K562 (cell line): Measurements from ENCODE around the gene FCER2.

ENCODE experiments used
- CTCF ChIP-seq, 3 experiments: IDR thresholded peaks in 2 of 3; conservative IDR thresholded peaks in 1 of 3; 2 replicates each; pipeline ENCODE4 v1.5.1; 2011 to 2012; ENCODE audit warnings: low read length in 3 of 3, mild to moderate bottlenecking in 3 of 3, control low read depth in 2 of 3, improper control_type of control experiment in 1 of 3, inconsistent platforms in 1 of 3, low read depth in 1 of 3, mixed read lengths in 1 of 3, moderate library complexity in 1 of 3; ENCODE audit not compliant: insufficient read depth in 2 of 3
- KAT7 ChIP-seq: sonication (generic); formaldehyde crosslinking; IDR thresholded peaks from 2 replicates; pipeline ENCODE4 v1.8.0; 2022; ENCODE audit warnings: missing genetic modification reagents, mild to moderate bottlenecking, borderline replicate concordance
- POLR2A ChIP-seq: fragments of 450-650 bp; conservative IDR thresholded peaks from 2 replicates; pipeline ENCODE4 v1.6.1; 2016

- no peak for TF ChIP-seq KAT7 (CRISPR knock-in tag)
- no peak for TF ChIP-seq CTCF (IDR thresholded peaks at IDR 0.05 in 2 of 3, conservative IDR thresholded peaks at IDR 0.05 in 1 of 3; ENCODE audit: insufficient read depth in 2 of 3, low read depth in 1 of 3, low read length in 3 of 3)
- TF ChIP-seq POLR2A = no peak
Measured at GRCh38 chr19:7737215-7737614, 35.3 kb upstream of the FCER2 start.
